ENCODE results near the gene RNASEH2C.

DNA sequence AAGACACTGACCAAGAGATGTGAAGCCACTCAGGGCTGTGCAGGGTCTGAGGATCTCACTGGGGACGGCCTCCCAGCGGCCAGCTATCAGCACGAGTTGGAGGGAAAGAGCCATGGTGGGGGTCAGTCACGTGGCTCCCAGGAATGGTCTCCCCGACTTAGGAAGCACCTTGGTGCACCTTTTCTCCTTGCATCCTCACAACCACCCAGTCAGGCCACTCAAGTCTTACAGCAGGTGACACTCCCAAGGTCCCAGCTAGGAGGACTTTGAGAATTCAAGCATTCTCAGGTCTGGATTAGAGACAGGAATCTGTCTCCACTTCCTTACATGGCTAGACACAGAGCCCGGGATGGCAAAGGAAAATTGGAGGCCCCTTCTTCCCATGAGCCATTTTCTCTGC, 2.7 kb downstream of the RNASEH2C start:
- TF ChIP-seq, protein P1, sequence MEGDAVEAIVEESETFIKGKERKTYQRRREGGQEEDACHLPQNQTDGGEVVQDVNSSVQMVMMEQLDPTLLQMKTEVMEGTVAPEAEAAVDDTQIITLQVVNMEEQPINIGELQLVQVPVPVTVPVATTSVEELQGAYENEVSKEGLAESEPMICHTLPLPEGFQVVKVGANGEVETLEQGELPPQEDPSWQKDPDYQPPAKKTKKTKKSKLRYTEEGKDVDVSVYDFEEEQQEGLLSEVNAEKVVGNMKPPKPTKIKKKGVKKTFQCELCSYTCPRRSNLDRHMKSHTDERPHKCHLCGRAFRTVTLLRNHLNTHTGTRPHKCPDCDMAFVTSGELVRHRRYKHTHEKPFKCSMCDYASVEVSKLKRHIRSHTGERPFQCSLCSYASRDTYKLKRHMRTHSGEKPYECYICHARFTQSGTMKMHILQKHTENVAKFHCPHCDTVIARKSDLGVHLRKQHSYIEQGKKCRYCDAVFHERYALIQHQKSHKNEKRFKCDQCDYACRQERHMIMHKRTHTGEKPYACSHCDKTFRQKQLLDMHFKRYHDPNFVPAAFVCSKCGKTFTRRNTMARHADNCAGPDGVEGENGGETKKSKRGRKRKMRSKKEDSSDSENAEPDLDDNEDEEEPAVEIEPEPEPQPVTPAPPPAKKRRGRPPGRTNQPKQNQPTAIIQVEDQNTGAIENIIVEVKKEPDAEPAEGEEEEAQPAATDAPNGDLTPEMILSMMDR (IDR thresholded peaks at IDR 0.05), result no peak
- TF ChIP-seq POLR2A (IDR thresholded peaks at IDR 0.05), result no peak
